IMR-90 (cell line): ENCODE data around the gene GAPVD1.

ENCODE experiments used
- BHLHE40 ChIP-seq: fragments of 150-350 bp; IDR thresholded peaks from 2 replicates; pipeline ENCODE4 v1.6.1; 2016; ENCODE audit warnings: mild to moderate bottlenecking, low read depth, low read length
- CEBPB ChIP-seq: IDR thresholded peaks from 2 replicates; pipeline ENCODE4 v1.6.1; 2012; ENCODE audit warnings: low read depth, low read length, improper control_type of control experiment
- CTCF ChIP-seq: conservative IDR thresholded peaks from 2 replicates; pipeline ENCODE4 v1.5.1; 2012; ENCODE audit warnings: mild to moderate bottlenecking, low read depth, low read length, improper control_type of control experiment
- ELK1 ChIP-seq: fragments of 150-350 bp; IDR thresholded peaks from 2 replicates; pipeline ENCODE4 v1.6.1; 2016; ENCODE audit warnings: low read depth, mild to moderate bottlenecking, low read length, moderate library complexity, borderline replicate concordance
- FOS ChIP-seq: fragments of 150-350 bp; IDR thresholded peaks from 2 replicates; pipeline ENCODE4 v1.6.1; 2016; ENCODE audit warnings: low read depth, low read length
- POLR2A ChIP-seq: IDR thresholded peaks from 2 replicates; pipeline ENCODE4 v1.6.1; 2012; ENCODE audit warnings: mild to moderate bottlenecking, low read depth, low read length
- RAD21 ChIP-seq: IDR thresholded peaks from 2 replicates; pipeline ENCODE4 v1.6.1; 2012; ENCODE audit warnings: low read length, improper control_type of control experiment
- RCOR1 ChIP-seq: IDR thresholded peaks from 2 replicates; pipeline ENCODE4 v1.6.1; 2012; ENCODE audit warnings: mild to moderate bottlenecking, low read length, improper control_type of control experiment; ENCODE audit not compliant: insufficient replicate concordance
- RFX5 ChIP-seq: IDR thresholded peaks from 2 replicates; pipeline ENCODE4 v1.8.0; 2012; ENCODE audit warnings: low read depth, mild to moderate bottlenecking, low read length, moderate library complexity

GRCh38 chr9:125293134-125293533, 31.5 kb downstream of the GAPVD1 start:
- TF ChIP-seq CTCF (no peak), POLR2A (no peak), ELK1 (no peak), RCOR1 (no peak), RAD21 (no peak), FOS (no peak), BHLHE40 (no peak), RFX5 (no peak), CEBPB (no peak)
